Superior temporal gyrus (tissue), 1 donor: ENCODE measurements around the gene TLX2.
A peak's percentile ranks its signal among the peaks of the same experiment; 100 is the strongest.
"Not testable (repeated sequence)": the region's sequence is repeated elsewhere in the genome, so short reads cannot be mapped to it uniquely, and the experiment has no call there.

Experiments used
- DNase-seq: peaks from one replicate; pipeline ENCODE4 v3.0.0-alpha.2; 2016; ENCODE audit errors: extremely low spot score

The TLX2 gene

GRCh38 chr2:74514368-74515270, at the start of gene TLX2:
Gene TLX2 (plus strand): TSS chr2:74514450. CDS start chr2:74514807, 357 bp downstream.
- no peak for DNase-seq

GRCh38 chr2:74470742-74471141, 43.5 kb upstream of the TLX2 start:
- DNase-seq = not testable (repeated sequence)

GRCh38 chr2:74471332-74472065, 42.8 kb upstream of the TLX2 start:
- DNase-seq = no peak

- DNase-seq = peak; percentile 98
Observed at GRCh38 chr2:74472086-74472944, 41.9 kb upstream of the TLX2 start, which contains the start of gene MRPL53. Gene MRPL53 (minus strand): TSS chr2:74472680. CDS start chr2:74472660, 20 bp downstream.

- DNase-seq = no peak
Observed at GRCh38 chr2:74472945-74473258, 41.3 kb upstream of the TLX2 start.

- DNase-seq = no peak
Observed at GRCh38 chr2:74474481-74474880, 39.8 kb upstream of the TLX2 start.

GRCh38 chr2:74474899-74475298, 39.4 kb upstream of the TLX2 start:
- DNase-seq = no peak

GRCh38 chr2:74481431-74481830, 32.8 kb upstream of the TLX2 start:
- no peak for DNase-seq

GRCh38 chr2:74481961-74482800, 32.1 kb upstream of the TLX2 start:
- peak; percentile 10 for DNase-seq

GRCh38 chr2:74482801-74483674, 31.2 kb upstream of the TLX2 start, which contains the start of the genes CCDC142 and TTC31:
Gene CCDC142 (minus strand): TSS chr2:74482998. CDS start chr2:74482837, 161 bp downstream.
Gene TTC31 (plus strand): TSS chr2:74483081. CDS start chr2:74483096, 15 bp downstream.
- peak; percentile 99 for DNase-seq

- DNase-seq = not testable (repeated sequence)
Observed at GRCh38 chr2:74483675-74484164, 30.5 kb upstream of the TLX2 start.

- no peak for DNase-seq
Observed at GRCh38 chr2:74486141-74486540, 28.1 kb upstream of the TLX2 start.

GRCh38 chr2:74488643-74489481, 25.4 kb upstream of the TLX2 start:
- no peak for DNase-seq

GRCh38 chr2:74489906-74490305, 24.3 kb upstream of the TLX2 start:
- DNase-seq = no peak

- DNase-seq = no peak
Observed at GRCh38 chr2:74491648-74492544, 22.4 kb upstream of the TLX2 start.

GRCh38 chr2:74493546-74493945, 20.7 kb upstream of the TLX2 start:
- no peak for DNase-seq

GRCh38 chr2:74495440-74495839, 18.8 kb upstream of the TLX2 start:
- no peak for DNase-seq
